D721Med (cell line): ENCODE results near the gene BRAP.
"Not testable (repeated sequence)": the region's sequence is repeated elsewhere in the genome, so short reads cannot be mapped to it uniquely, and the experiment has no call there.

Source experiments
- DNase-seq: peaks from one replicate; pipeline ENCODE4 v3.0.0; 2011; ENCODE audit warnings: low spot score; ENCODE audit not compliant: insufficient read length
- FAIRE-seq: peaks from 2 replicates; lab custom pipeline; 2011; peaks lifted over from hg19 to GRCh38; lab: Jason Lieb, UNC
- TF ChIP-seq, protein P1 (sequence below): IDR thresholded peaks from 2 replicates; pipeline ENCODE4 v1.5.1; 2012; ENCODE audit warnings: mild to moderate bottlenecking, control low read depth; ENCODE audit not compliant: insufficient read depth; ENCODE audit errors: missing control alignments

Gene BRAP

DNA sequence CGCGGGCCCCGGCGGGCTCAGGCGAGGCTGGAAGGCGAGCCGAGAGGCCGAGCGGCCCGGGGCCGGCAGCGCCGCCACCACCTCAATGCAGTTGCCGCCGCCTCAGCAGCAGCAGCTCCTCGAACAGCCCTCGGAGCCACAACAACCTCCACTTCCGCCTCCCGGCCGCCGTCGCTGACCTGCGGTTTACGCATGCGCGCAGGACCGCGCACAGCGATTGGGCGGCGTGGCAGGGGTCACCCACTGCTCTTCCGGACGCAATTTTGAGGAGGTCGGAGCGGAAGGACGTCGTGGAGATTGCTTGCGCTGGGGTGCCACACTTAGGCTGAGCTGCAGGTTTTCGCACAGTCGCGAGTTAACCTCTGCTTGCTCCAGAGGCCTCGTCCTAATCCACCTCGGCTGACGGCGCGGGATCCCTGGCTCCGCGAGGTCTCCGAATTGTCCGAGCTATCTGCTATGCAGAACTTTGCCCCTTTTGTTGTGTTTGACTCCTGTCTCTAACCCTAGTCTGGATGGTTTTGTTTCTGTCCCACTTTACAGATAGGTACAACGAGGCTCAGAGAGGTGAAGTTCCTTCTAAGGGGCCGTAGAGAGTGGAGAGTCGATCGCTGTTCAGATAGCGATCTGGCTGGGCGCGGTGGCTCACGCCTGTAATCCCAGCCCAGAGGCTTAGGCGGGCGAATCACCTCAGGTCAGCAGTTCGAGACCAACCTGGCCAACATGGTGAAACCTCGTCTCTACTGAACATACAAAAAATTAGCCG is at the start of gene BRAP, which contains the start of gene ACAD10:
Gene BRAP, minus strand, starts transcription at position 146 of the 763 bp plus-strand sequence. CDS start 164 bp downstream, outside the sequence.
Gene ACAD10, plus strand, starts transcription at position 243 of the 763 bp plus-strand sequence. CDS start 6,657 bp downstream, outside the sequence.
- TF ChIP-seq, protein P1, sequence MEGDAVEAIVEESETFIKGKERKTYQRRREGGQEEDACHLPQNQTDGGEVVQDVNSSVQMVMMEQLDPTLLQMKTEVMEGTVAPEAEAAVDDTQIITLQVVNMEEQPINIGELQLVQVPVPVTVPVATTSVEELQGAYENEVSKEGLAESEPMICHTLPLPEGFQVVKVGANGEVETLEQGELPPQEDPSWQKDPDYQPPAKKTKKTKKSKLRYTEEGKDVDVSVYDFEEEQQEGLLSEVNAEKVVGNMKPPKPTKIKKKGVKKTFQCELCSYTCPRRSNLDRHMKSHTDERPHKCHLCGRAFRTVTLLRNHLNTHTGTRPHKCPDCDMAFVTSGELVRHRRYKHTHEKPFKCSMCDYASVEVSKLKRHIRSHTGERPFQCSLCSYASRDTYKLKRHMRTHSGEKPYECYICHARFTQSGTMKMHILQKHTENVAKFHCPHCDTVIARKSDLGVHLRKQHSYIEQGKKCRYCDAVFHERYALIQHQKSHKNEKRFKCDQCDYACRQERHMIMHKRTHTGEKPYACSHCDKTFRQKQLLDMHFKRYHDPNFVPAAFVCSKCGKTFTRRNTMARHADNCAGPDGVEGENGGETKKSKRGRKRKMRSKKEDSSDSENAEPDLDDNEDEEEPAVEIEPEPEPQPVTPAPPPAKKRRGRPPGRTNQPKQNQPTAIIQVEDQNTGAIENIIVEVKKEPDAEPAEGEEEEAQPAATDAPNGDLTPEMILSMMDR = no peak
- FAIRE-seq (no peak), DNase-seq (peak; percentile 90)

DNA sequence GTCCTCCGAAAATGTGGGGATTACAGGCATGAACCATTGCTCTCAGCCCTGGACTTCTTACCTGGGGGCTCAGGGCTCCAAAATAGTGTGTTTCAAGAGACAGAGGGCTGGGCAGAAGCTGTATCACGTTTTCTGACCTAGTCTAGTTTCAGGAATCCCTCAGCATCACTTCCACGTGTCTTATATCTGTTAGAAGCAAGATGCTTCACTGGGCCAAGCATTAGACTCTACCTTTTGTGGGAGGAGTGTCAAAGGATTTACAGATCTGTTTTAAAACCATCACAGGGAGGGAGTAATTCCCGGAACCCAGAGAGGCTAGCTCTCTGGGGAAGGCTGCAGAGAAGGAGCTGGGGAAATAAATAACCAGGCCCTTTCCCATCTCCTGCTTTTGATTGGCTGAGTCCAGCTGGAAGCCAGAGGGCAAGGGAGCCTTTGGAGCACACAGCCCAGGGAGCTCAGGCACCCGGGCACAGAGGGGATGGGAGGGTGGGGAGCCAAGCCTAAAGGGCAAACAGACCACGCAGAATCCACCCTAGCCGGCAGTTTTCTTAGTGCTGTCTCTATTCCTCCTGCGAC is 47.7 kb upstream of the BRAP start:
- FAIRE-seq = no peak
- DNase-seq = no peak
- TF ChIP-seq, protein P1 = no peak

DNA sequence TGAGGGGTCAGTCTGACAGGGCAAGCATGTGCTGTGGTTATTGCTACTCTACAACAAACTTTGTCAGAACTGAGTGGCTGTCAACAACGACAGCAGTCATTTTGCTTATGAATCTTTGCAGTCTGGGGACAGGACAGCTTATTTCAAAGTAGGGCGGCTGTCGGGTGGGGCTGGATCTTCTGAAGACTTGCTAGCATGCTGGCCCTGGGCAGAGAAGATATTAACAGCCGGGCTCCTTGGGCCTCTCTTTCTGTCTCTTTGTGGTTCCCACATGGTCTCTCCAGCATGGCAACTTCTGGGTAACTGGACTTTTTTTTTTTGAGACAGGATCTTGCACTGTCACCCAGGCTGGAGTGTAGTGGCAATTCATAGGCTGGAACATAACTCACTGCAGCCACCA is 47.0 kb upstream of the BRAP start:
- TF ChIP-seq, protein P1 = no peak
- FAIRE-seq (no peak), DNase-seq (no peak)

GRCh38 chr12:111730420-111730819 is 44.7 kb upstream of the BRAP start:
- no peak for DNase-seq
- TF ChIP-seq, protein P1 = no peak
- FAIRE-seq = no peak

GRCh38 chr12:111728795-111729194 is 43.0 kb upstream of the BRAP start:
- TF ChIP-seq, protein P1 = no peak
- FAIRE-seq (no peak), DNase-seq (no peak)

DNA sequence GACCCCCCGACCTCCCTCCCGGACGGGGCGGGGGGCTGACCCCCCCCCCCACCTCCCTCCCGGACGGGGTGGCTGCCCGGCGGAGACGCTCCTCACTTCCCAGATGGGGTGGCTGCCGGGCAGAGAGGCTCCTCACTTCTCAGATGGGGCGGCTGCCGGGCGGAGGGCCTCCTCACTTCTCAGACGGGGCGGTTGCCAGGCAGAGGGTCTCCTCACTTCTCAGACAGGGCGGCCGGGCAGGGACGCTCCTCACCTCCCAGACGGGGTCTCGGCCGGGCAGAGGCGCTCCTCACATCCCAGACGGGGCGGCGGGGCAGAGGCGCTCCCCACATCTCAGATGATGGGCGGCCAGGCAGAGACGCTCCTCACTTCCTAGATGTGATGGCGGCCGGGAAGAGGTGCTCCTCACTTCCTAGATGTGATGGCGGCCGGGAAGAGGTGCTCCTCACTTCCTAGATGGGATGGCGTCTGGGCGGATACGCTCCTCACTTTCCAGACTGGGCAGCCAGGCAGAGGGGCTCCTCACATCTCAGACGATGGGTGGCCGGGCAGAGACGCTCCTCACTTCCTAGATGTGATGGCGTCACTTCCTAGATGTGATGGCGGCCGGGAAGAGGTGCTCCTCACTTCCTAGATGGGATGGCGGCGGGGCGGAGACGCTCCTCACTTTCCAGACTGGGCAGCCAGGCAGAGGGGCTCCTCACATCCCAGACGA is 38.0 kb upstream of the BRAP start:
- DNase-seq, FAIRE-seq: not testable (repeated sequence)

DNA sequence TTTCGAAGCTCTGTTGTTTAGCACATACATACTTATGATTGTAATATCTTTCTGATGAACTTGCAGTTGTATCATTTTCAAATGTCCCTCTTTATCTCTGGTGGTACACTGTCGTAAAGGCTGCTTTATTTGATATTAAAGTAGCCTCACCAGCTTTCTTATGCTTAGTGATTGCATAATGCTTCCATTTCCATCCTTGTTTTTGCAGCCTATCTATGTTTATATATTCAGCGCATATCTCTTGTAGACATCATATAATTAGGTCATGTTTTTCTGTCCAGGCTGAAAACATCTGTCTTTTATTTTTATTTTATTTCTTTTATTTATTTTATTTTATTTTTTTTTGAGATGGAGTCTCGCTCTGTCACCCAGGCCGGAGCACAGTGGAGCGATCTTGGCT is 34.7 kb upstream of the BRAP start:
- no peak for FAIRE-seq
- TF ChIP-seq, protein P1 = no peak
- DNase-seq = no peak

GRCh38 chr12:111719316-111719715 is 33.6 kb upstream of the BRAP start:
- FAIRE-seq, DNase-seq: not testable (repeated sequence)
